Activated naive CD8-positive, alpha-beta T cell treated with anti-CD3 and anti-CD28 coated beads for 36 hours (primary cell): ENCODE measurements around the gene TRAF3. TPM values are rescaled to one million over a fixed set of nuclear protein-coding genes. Genes with fewer than 3 reads are reported as not detected.
A peak's percentile ranks its signal among the peaks of the same experiment; 100 is the strongest.

ENCODE experiments used
- DNase-seq: peaks from one replicate; pipeline ENCODE4 v3.0.0; 2021
- H3K27ac Mint-ChIP-seq: one replicate; pipeline ENCODE4 v1.8.0; 2022; ENCODE audit warnings: mild to moderate bottlenecking, moderate library complexity, mixed read lengths
- H3K27me3 Mint-ChIP-seq: one replicate; pipeline ENCODE4 v1.8.0; 2022; ENCODE audit warnings: mild to moderate bottlenecking, mixed read lengths
- H3K36me3 Mint-ChIP-seq: one replicate; pipeline ENCODE4 v1.8.0; 2021; ENCODE audit warnings: mild to moderate bottlenecking, mixed read lengths
- H3K4me1 Mint-ChIP-seq: one replicate; pipeline ENCODE4 v1.8.0; 2021; ENCODE audit warnings: mixed read lengths
- H3K4me3 Mint-ChIP-seq: one replicate; pipeline ENCODE4 v1.8.0; 2022; ENCODE audit warnings: mild to moderate bottlenecking, moderate library complexity, mixed read lengths
- H3K9me3 Mint-ChIP-seq: one replicate; pipeline ENCODE4 v1.8.0; 2022; ENCODE audit warnings: mixed read lengths
- total RNA-seq, 2 experiments: library from RNA; stranded (reverse); gene quantifications; one replicate each; pipeline ENCODE4 v1.2.3, GENCODE V29; 2021

The TRAF3 gene
- total RNA-seq, 2 experiments from 2014 or later, result 39.2 to 39.6 TPM

- H3K4me1 Mint-ChIP-seq, result peaks cover 47% of the 10 kb centered on the region
- no peaks in the 10 kb centered on the region for H3K9me3 Mint-ChIP-seq
- no peaks in the 10 kb centered on the region for H3K27me3 Mint-ChIP-seq
- peak overlapping the region; percentile 91 for H3K27ac Mint-ChIP-seq
- no peak for DNase-seq
- H3K36me3 Mint-ChIP-seq, result peaks cover 45% of the 10 kb centered on the region
- peak overlapping the region; percentile 24 for H3K4me3 Mint-ChIP-seq
Observed at GRCh38 chr14:102804858-102805257, 27.6 kb downstream of the TRAF3 start.

GRCh38 chr14:102805371-102805891 lies 28.2 kb downstream of the TRAF3 start:
- peak; percentile 53 for DNase-seq
- Mint-ChIP-seq H3K4me1 (peaks cover 52% of the 10 kb centered on the region), H3K4me3 (peak overlapping the region; percentile 24), H3K27ac (peak overlapping the region; percentile 91), H3K36me3 (peaks cover 48% of the 10 kb centered on the region), H3K9me3 (no peaks in the 10 kb centered on the region), H3K27me3 (no peaks in the 10 kb centered on the region)

DNA sequence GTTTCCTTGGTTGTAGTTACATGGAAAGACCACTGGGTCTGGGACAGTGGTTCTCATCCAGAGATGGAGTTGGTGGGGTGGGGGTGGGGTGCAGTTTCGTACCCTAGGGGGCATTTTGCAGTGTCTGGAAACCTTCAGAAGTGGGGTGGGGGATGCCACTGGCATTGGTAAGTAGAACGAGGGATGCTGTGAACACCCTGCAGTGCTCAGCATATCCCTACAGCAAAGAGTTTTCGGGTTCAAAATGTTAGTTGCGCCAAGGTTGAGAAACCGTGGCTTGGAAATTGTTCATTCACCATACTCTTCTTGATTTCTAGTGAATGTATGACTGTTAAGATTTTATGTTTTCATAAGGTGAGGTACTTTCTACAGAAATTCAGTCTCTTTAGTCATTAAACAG lies 28.7 kb downstream of the TRAF3 start:
- Mint-ChIP-seq H3K27ac (peak overlapping the region; percentile 91), H3K27me3 (no peaks in the 10 kb centered on the region), H3K4me3 (peak overlapping the region; percentile 24), H3K4me1 (peaks cover 54% of the 10 kb centered on the region), H3K36me3 (peaks cover 46% of the 10 kb centered on the region), H3K9me3 (no peaks in the 10 kb centered on the region)
- no peak for DNase-seq

- Mint-ChIP-seq H3K27me3 (no peaks in the 10 kb centered on the region), H3K27ac (peak overlapping the region; percentile 91), H3K4me3 (no peak overlapping the region), H3K9me3 (no peaks in the 10 kb centered on the region), H3K36me3 (peaks cover 44% of the 10 kb centered on the region), H3K4me1 (peaks cover 54% of the 10 kb centered on the region)
- no peak for DNase-seq
Observed at GRCh38 chr14:102806447-102806846, 29.2 kb downstream of the TRAF3 start.

DNA sequence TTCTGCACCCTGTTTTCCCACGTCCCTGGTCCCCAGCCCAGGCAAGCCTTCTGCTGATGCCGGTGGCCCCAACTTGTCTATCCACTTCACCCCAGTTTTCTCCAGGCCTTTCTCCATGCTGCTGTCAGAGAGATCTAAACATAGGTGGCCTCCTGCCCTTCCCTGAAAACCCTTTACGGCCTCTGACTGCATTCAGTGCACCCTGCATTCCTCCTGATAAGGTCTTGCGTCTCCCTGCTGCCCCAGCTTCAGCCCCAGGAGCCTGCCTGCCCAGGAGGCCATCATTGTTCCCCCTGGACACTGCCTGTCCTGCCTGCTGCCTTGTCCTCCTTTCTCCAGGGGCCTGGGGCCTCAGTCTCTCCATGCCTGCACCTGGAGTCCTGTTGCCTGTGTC lies 29.8 kb downstream of the TRAF3 start:
- peak overlapping the region; percentile 91 for H3K27ac Mint-ChIP-seq
- DNase-seq, result no peak
- H3K4me1 Mint-ChIP-seq, result peaks cover 55% of the 10 kb centered on the region
- H3K36me3 Mint-ChIP-seq, result peaks cover 45% of the 10 kb centered on the region
- no peaks in the 10 kb centered on the region for H3K9me3 Mint-ChIP-seq
- H3K4me3 Mint-ChIP-seq, result peak overlapping the region; percentile 38
- H3K27me3 Mint-ChIP-seq, result no peaks in the 10 kb centered on the region

- no peaks in the 10 kb centered on the region for H3K27me3 Mint-ChIP-seq
- peak overlapping the region; percentile 12 for H3K27ac Mint-ChIP-seq
- peaks cover 65% of the 10 kb centered on the region for H3K4me1 Mint-ChIP-seq
- peaks cover 2% of the 10 kb centered on the region for H3K9me3 Mint-ChIP-seq
- peaks cover 55% of the 10 kb centered on the region for H3K36me3 Mint-ChIP-seq
- DNase-seq, result no peak
- no peak overlapping the region for H3K4me3 Mint-ChIP-seq
Observed at GRCh38 chr14:102809870-102810269, 32.6 kb downstream of the TRAF3 start.

DNA sequence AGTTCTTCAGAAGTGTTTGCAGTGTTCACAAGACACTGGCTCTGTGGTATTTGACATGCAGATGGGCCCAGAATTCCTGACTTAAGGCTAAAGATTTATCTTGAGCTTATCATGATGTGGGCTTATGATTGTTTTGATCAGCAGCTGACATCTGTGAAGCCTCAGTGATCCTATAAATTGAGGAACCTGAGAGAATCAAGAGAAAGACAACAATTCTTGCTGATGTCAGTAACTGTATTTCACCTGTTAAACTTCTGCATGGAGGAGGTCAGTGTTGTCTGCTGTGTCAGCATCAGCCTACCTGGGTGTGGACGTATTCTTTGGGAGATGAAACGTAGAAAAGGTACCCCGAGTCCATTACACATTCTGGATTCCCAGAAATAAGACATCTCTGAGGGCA lies 33.3 kb downstream of the TRAF3 start:
- Mint-ChIP-seq H3K4me1 (peaks cover 64% of the 10 kb centered on the region), H3K27me3 (no peaks in the 10 kb centered on the region), H3K36me3 (peaks cover 54% of the 10 kb centered on the region), H3K4me3 (no peak overlapping the region), H3K9me3 (peaks cover 2% of the 10 kb centered on the region), H3K27ac (no peak overlapping the region)
- no peak for DNase-seq

DNA sequence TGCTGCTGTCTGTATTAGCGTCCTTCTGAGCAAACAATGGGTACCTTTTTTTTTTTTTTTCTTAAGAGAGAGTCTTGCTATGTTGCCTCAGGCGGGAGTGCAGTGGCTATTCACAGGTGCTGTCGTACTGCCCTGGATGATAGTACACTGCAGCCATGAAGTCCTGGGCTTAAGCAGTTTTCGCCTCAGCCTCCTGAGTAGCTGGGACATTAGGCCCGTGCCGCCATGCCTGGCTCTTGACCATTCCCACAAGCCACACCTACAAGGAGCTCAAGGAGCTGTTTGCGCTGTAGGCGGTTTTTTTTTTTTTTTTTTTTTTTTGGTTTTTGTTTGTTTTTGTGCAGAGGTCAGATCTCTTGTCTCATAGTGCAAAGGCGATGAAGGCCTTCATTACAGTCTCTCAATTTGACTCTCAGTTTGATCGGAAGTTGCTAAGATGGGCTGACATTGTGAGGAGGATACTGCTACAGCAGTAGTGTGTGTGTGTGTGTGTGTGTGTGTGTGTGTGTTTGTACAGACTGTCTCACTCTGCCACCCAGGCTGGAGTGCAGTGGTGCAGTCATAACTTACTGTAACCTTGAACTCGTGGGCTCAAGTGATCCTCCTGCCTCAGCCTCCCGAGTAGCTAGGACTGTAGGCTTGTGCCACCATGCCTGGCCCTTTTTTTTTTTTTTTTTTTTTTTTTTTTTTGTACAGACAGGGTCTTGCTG lies 34.2 kb downstream of the TRAF3 start:
- no peak for DNase-seq
- peaks cover 2% of the 10 kb centered on the region for H3K9me3 Mint-ChIP-seq
- H3K27ac Mint-ChIP-seq, result no peak overlapping the region
- H3K36me3 Mint-ChIP-seq, result peaks cover 50% of the 10 kb centered on the region
- H3K27me3 Mint-ChIP-seq, result no peaks in the 10 kb centered on the region
- no peak overlapping the region for H3K4me3 Mint-ChIP-seq
- peaks cover 58% of the 10 kb centered on the region for H3K4me1 Mint-ChIP-seq

DNA sequence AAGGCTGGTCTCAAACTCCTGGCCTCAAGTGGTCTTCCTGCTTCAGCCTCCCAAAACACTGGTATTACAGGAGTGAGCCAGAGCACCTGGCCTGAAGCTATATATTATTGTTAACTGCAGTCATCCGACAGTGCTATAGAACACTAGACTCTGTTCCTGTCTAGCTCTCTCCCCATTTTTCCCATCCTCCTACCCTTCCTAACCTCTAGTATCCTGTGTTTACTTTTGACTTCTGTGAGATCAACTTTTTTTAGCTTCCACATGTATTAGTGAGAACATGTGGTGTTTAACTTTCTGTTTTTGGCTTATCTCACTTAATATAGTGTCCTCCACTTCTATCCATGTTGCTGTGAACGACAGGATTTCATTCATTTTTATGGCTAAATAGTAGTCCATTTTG lies 34.7 kb downstream of the TRAF3 start:
- Mint-ChIP-seq H3K27me3 (no peaks in the 10 kb centered on the region), H3K27ac (peak overlapping the region; percentile 40), H3K36me3 (peaks cover 51% of the 10 kb centered on the region), H3K9me3 (peaks cover 2% of the 10 kb centered on the region), H3K4me3 (no peak overlapping the region), H3K4me1 (peaks cover 57% of the 10 kb centered on the region)
- no peak for DNase-seq

GRCh38 chr14:102813691-102814090 lies 36.4 kb downstream of the TRAF3 start:
- Mint-ChIP-seq H3K9me3 (peaks cover 2% of the 10 kb centered on the region), H3K27me3 (no peaks in the 10 kb centered on the region), H3K4me1 (peaks cover 56% of the 10 kb centered on the region), H3K4me3 (no peak overlapping the region), H3K36me3 (peaks cover 42% of the 10 kb centered on the region), H3K27ac (no peak overlapping the region)
- DNase-seq, result no peak

GRCh38 chr14:102817318-102817717 lies 40.1 kb downstream of the TRAF3 start:
- no peak overlapping the region for H3K27ac Mint-ChIP-seq
- H3K4me1 Mint-ChIP-seq, result peaks cover 64% of the 10 kb centered on the region
- H3K27me3 Mint-ChIP-seq, result no peaks in the 10 kb centered on the region
- no peak for DNase-seq
- H3K4me3 Mint-ChIP-seq, result no peak overlapping the region
- H3K9me3 Mint-ChIP-seq, result peaks cover 2% of the 10 kb centered on the region
- peaks cover 41% of the 10 kb centered on the region for H3K36me3 Mint-ChIP-seq

GRCh38 chr14:102817942-102818940 lies 41.0 kb downstream of the TRAF3 start:
- H3K9me3 Mint-ChIP-seq, result peaks cover 2% of the 10 kb centered on the region
- peaks cover 69% of the 10 kb centered on the region for H3K4me1 Mint-ChIP-seq
- DNase-seq, result no peak
- H3K27me3 Mint-ChIP-seq, result no peaks in the 10 kb centered on the region
- peak overlapping the region; percentile 4 for H3K27ac Mint-ChIP-seq
- H3K4me3 Mint-ChIP-seq, result no peak overlapping the region
- H3K36me3 Mint-ChIP-seq, result peaks cover 45% of the 10 kb centered on the region

GRCh38 chr14:102819176-102819628 lies 42.0 kb downstream of the TRAF3 start:
- H3K4me1 Mint-ChIP-seq, result peaks cover 66% of the 10 kb centered on the region

DNA sequence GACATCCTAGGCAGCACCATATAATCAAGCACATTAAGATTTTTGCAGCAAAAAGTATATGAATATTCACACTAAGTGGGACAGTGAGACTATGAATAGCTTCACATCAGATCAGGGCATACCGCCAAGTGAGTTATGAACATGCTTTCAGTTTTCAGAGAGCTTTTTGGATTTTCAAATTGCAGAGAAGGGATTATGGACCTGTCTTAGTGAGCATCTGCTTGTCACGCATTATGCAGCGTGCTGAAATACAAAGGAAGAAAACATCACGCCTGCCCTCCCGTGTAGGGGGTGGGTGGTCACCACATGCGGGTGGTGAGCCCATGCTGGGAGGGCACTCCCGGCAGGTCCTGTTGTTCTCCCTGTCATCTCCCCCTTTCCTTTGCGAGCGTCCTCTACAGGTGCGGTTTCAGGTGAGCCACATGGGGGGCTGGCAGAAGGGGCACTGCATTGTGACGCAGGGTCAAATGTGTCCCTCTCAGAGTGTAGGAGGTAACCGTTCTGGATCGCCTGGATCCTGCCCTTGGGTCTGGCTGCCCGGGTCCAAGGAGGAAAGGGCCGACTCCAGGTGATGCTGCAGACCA lies 42.6 kb downstream of the TRAF3 start:
- Mint-ChIP-seq H3K4me1 (peaks cover 68% of the 10 kb centered on the region), H3K36me3 (peaks cover 34% of the 10 kb centered on the region), H3K4me3 (no peak overlapping the region), H3K9me3 (no peaks in the 10 kb centered on the region), H3K27ac (peak overlapping the region; percentile 82), H3K27me3 (no peaks in the 10 kb centered on the region)
- DNase-seq, result no peak

More at GRCh38 chr14:102819176-102819628, 42.0 kb downstream of the TRAF3 start:
- Mint-ChIP-seq H3K27ac (peak overlapping the region; percentile 82), H3K9me3 (no peaks in the 10 kb centered on the region), H3K4me3 (peak overlapping the region; percentile 44), H3K27me3 (no peaks in the 10 kb centered on the region), H3K36me3 (peaks cover 38% of the 10 kb centered on the region)
- DNase-seq, result peak; percentile 46

- no peaks in the 10 kb centered on the region for H3K27me3 Mint-ChIP-seq
- H3K36me3 Mint-ChIP-seq, result peaks cover 28% of the 10 kb centered on the region
- no peak for DNase-seq
- H3K27ac Mint-ChIP-seq, result peak overlapping the region; percentile 44
- no peak overlapping the region for H3K4me3 Mint-ChIP-seq
- H3K9me3 Mint-ChIP-seq, result no peaks in the 10 kb centered on the region
- peaks cover 69% of the 10 kb centered on the region for H3K4me1 Mint-ChIP-seq
Observed at GRCh38 chr14:102821252-102821651, 44.0 kb downstream of the TRAF3 start.
